ENCODE measurements around the gene C11orf52.

- TF ChIP-seq POLR2A (IDR thresholded peaks at IDR 0.05; ENCODE audit: low read depth) (no peak), POLR2AphosphoS5 (IDR thresholded peaks at IDR 0.05) (no peak), EP300 (IDR thresholded peaks at IDR 0.05) (no peak)
- TF ChIP-seq, protein P1, sequence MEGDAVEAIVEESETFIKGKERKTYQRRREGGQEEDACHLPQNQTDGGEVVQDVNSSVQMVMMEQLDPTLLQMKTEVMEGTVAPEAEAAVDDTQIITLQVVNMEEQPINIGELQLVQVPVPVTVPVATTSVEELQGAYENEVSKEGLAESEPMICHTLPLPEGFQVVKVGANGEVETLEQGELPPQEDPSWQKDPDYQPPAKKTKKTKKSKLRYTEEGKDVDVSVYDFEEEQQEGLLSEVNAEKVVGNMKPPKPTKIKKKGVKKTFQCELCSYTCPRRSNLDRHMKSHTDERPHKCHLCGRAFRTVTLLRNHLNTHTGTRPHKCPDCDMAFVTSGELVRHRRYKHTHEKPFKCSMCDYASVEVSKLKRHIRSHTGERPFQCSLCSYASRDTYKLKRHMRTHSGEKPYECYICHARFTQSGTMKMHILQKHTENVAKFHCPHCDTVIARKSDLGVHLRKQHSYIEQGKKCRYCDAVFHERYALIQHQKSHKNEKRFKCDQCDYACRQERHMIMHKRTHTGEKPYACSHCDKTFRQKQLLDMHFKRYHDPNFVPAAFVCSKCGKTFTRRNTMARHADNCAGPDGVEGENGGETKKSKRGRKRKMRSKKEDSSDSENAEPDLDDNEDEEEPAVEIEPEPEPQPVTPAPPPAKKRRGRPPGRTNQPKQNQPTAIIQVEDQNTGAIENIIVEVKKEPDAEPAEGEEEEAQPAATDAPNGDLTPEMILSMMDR (IDR thresholded peaks at IDR 0.05): no peak
These were observed 42.9 kb downstream of the C11orf52 start for GRCh38 chr11:111961389-111962300.

All from esophagus muscularis mucosa (tissue), 4 donors.